KOPT-K1 (cell line): ENCODE data around the gene NSMF.
"Not testable (repeated sequence)": the region's sequence is repeated elsewhere in the genome, so short reads cannot be mapped to it uniquely, and the experiment has no call there.

Experiments
- H3K27ac ChIP-seq: fragments of 200-600 bp; sonication (generic); 2 replicates; pipeline ENCODE4 v1.5.1; 2016; ENCODE audit warnings: antibody characterized with exemption, mild to moderate bottlenecking, low read depth, low read length; ENCODE audit not compliant: poor library complexity, severe bottlenecking
- H3K36me3 ChIP-seq: fragments of 200-600 bp; sonication (generic); 2 replicates; pipeline ENCODE4 v1.5.1; 2017; ENCODE audit warnings: antibody characterized with exemption, mild to moderate bottlenecking, low read length, moderate library complexity; ENCODE audit not compliant: insufficient read depth
- H3K9me3 ChIP-seq: fragments of 200-600 bp; sonication (generic); 2 replicates; pipeline ENCODE4 v1.5.1; 2017; ENCODE audit warnings: antibody characterized with exemption, low read length, mild to moderate bottlenecking; ENCODE audit not compliant: insufficient read depth, poor library complexity, severe bottlenecking

NSMF gene

GRCh38 chr9:137450539-137451222, 8.5 kb downstream of the NSMF start:
- H3K9me3 ChIP-seq, H3K27ac ChIP-seq, H3K36me3 ChIP-seq: not testable (repeated sequence)

GRCh38 chr9:137449931-137450538, 9.1 kb downstream of the NSMF start:
- H3K9me3 ChIP-seq = no peaks in the 10 kb centered on the region
- H3K27ac ChIP-seq = no peak overlapping the region
- H3K36me3 ChIP-seq = no peaks in the 10 kb centered on the region

DNA sequence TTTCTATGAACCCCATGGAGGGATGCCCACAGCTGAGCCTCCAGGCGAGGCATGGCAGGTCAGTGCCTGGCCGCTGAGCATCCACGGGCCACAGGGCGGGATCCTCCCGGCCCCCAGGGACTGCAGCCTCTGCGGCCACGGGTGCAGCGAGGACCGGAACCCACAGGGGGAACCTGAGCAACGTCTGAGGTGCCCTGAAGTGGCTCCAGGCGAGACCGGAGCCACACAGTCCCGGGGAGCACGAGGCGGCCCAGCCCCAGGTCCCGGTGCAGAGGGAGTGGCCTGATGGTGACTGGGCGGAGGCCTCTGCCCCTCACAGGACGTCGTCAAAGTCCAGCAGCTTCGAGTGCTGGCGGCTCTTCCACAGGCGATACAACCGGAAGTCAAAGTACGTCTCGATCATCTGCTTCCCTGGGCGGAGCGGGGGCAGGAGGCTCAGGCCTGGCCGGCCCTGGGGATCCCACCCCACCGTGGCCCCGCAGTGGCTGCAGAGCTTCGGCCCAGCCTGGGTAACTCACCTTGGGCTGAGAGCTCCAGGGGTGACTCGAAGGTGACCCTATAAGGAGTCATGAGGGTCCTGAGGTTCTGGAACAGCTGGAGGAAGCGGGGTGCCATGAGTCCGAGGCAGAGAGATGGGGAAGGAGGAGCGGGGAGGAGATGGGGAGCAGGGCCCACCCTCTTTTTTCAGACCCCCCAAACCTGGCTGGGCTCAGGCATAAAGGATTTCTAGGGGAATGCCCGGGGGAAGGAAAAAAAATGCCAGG, 9.9 kb downstream of the NSMF start:
- Histone ChIP-seq H3K9me3 (no peaks in the 10 kb centered on the region), H3K27ac (no peak overlapping the region), H3K36me3 (no peaks in the 10 kb centered on the region)

GRCh38 chr9:137448602-137448962, 10.6 kb downstream of the NSMF start:
- H3K27ac ChIP-seq = no peak overlapping the region
- H3K9me3 ChIP-seq = no peaks in the 10 kb centered on the region

GRCh38 chr9:137447722-137448601, 11.2 kb downstream of the NSMF start:
- Histone ChIP-seq H3K27ac (no peak overlapping the region), H3K9me3 (no peaks in the 10 kb centered on the region), H3K36me3 (no peaks in the 10 kb centered on the region)

More at GRCh38 chr9:137448602-137448962, 10.6 kb downstream of the NSMF start:
- no peaks in the 10 kb centered on the region for H3K36me3 ChIP-seq

DNA sequence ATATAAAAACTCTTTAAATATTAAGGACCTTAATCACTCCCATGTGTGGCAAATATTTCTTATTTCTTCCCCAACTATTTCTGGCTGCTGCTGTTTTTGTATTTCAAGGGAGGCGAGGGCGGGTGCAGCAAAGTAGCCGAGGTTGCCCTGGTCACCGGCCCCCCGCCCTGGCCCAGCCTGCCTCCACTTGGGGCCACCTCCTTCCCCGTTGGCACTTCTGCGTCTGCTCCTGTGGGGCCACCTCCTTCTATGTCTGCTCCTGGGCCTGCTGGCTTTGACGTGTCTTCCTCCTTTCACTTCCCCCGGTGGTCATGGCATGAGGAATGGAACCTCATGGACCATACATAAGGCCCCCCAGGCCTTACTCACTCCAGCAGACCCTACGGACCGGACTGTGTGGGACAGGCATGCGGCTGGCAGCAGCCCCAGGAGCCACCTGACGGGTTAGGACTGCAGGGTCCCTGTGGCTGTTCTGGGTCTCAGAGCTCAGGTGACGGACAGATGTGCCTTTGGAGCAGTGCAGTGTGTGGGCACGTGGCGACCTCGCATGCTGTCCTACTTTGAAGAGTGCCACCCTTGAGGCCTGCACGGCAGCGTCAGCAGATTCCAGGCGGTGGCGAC, 12.2 kb downstream of the NSMF start:
- no peak overlapping the region for H3K27ac ChIP-seq
- no peaks in the 10 kb centered on the region for H3K9me3 ChIP-seq
- no peaks in the 10 kb centered on the region for H3K36me3 ChIP-seq

DNA sequence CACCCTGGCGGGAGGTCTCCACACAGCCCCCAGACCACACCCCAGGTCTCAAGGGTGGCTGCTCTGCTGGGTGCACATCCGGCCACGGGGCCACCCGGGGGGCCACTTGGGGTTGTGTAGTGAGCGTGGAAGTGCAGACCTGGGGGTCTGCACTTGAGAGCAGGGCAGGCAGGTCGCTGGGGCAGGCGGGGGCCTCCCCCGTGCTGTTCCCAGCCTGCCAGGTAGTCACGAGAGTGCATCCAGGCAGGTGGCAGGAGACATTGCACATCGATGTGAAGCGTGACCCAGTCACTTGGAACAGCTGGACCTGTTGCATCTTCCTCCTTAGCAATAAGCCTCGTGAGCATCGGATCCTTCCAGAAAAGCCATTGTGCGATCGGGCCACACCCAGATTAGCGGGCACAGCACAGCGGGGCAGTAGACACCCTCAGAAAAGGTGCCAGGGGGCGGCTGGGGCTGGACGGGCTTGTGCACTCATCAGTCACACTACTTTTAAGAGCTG, 13.2 kb downstream of the NSMF start:
- Histone ChIP-seq H3K27ac (no peak overlapping the region), H3K9me3 (no peaks in the 10 kb centered on the region), H3K36me3 (no peaks in the 10 kb centered on the region)

GRCh38 chr9:137445275-137445807, 13.8 kb downstream of the NSMF start:
- no peaks in the 10 kb centered on the region for H3K9me3 ChIP-seq
- H3K36me3 ChIP-seq = no peaks in the 10 kb centered on the region
- H3K27ac ChIP-seq = no peak overlapping the region

GRCh38 chr9:137444106-137444790, 14.9 kb downstream of the NSMF start:
- Histone ChIP-seq H3K36me3 (no peaks in the 10 kb centered on the region), H3K27ac (no peak overlapping the region), H3K9me3 (no peaks in the 10 kb centered on the region)

GRCh38 chr9:137441935-137442321, 17.2 kb downstream of the NSMF start:
- no peak overlapping the region for H3K27ac ChIP-seq
- H3K36me3 ChIP-seq = no peaks in the 10 kb centered on the region
- no peaks in the 10 kb centered on the region for H3K9me3 ChIP-seq

DNA sequence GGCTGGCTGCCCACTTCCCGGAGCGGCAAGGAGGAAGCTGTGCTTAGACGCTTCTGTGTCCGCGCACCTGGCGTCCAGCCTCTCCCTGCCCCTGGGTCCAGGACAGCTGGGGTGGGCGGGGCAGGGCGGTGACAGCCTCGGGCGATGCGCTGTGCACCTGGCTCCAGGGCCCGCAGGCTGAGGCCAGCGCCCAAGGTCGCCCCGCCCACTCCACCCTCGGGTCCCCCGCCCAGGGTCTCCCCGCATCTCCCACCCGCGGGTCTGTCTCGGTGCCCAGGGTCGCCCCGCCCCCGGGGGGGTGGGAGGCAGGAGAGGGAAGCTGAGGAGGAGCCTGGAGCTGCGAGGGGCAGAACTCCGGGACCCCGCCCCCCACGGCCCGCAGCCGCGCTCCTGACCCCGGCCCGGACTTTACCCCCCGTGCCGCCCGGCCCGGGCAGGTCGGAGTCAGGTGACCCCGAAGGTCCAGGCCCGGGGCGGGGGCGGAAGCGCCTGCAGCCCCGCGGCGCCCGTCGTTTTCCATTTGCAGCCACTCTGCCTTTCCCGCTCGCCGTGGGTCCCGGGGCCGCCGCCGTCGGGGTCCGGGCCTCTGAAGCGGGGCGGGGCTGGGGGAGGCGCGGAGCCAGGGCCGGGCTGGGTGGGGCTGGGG, 17.7 kb downstream of the NSMF start, which contains the start of gene ENTPD8:
TSS of gene ENTPD8 (minus strand) at position 69 of the 646 bp plus-strand sequence. CDS start 3,072 bp downstream, outside the sequence.
- H3K27ac ChIP-seq = no peak within 1 kb of the TSS
- H3K36me3 ChIP-seq = no peaks in the 10 kb centered on the region
- H3K9me3 ChIP-seq = no peaks in the 10 kb centered on the region

- Histone ChIP-seq H3K9me3 (no peaks in the 10 kb centered on the region), H3K27ac (no peak overlapping the region)
Measured at GRCh38 chr9:137439158-137439714, 19.9 kb downstream of the NSMF start.

GRCh38 chr9:137438591-137439157, 20.5 kb downstream of the NSMF start:
- no peaks in the 10 kb centered on the region for H3K36me3 ChIP-seq
- H3K27ac ChIP-seq = no peak overlapping the region
- H3K9me3 ChIP-seq = no peaks in the 10 kb centered on the region

More at GRCh38 chr9:137439158-137439714, 19.9 kb downstream of the NSMF start:
- H3K36me3 ChIP-seq = no peaks in the 10 kb centered on the region
